Mesothelial cell of epicardium (in vitro differentiated cells): Measurements from ENCODE around the gene CAMTA1. TPM values are rescaled to one million over a fixed set of nuclear protein-coding genes. Genes with fewer than 3 reads are reported as not detected.

Experiments
- DNase-seq, 2 experiments: peaks; one replicate each; pipeline ENCODE4 v3.0.0; 2021; ENCODE audit warnings: low spot score in 2 of 2; ENCODE audit not compliant: unreplicated experiment in 2 of 2
- H3K27ac Mint-ChIP-seq: 2 replicates; pipeline ENCODE4 v1.8.0; 2021; ENCODE audit warnings: mixed read lengths
- H3K27me3 Mint-ChIP-seq: 2 replicates; pipeline ENCODE4 v1.8.0; 2021; ENCODE audit warnings: low read depth, mixed read lengths
- H3K36me3 Mint-ChIP-seq: 2 replicates; pipeline ENCODE4 v1.8.0; 2021; ENCODE audit warnings: mixed read lengths
- H3K4me1 Mint-ChIP-seq: 2 replicates; pipeline ENCODE4 v1.8.0; 2021; ENCODE audit warnings: mixed read lengths
- H3K4me3 Mint-ChIP-seq: 2 replicates; pipeline ENCODE4 v1.8.0; 2021; ENCODE audit warnings: mild to moderate bottlenecking, moderate library complexity, mixed read lengths
- H3K9me3 Mint-ChIP-seq: 2 replicates; pipeline ENCODE4 v1.8.0; 2021; ENCODE audit warnings: mixed read lengths
- total RNA-seq: library from RNA; stranded (reverse); gene quantifications from 3 replicates; pipeline ENCODE4 v1.2.1, GENCODE V29; 2021
- TF ChIP-seq, protein P1 (sequence below): fragments of 200-600 bp; sonication (generic); IDR thresholded peaks from one replicate; pipeline ENCODE4 v1.5.0; 2021; ENCODE audit warnings: antibody characterized with exemption; ENCODE audit not compliant: unreplicated experiment

The CAMTA1 gene
- total RNA-seq, 1 donor from 2014 or later = 70.4 TPM

DNA sequence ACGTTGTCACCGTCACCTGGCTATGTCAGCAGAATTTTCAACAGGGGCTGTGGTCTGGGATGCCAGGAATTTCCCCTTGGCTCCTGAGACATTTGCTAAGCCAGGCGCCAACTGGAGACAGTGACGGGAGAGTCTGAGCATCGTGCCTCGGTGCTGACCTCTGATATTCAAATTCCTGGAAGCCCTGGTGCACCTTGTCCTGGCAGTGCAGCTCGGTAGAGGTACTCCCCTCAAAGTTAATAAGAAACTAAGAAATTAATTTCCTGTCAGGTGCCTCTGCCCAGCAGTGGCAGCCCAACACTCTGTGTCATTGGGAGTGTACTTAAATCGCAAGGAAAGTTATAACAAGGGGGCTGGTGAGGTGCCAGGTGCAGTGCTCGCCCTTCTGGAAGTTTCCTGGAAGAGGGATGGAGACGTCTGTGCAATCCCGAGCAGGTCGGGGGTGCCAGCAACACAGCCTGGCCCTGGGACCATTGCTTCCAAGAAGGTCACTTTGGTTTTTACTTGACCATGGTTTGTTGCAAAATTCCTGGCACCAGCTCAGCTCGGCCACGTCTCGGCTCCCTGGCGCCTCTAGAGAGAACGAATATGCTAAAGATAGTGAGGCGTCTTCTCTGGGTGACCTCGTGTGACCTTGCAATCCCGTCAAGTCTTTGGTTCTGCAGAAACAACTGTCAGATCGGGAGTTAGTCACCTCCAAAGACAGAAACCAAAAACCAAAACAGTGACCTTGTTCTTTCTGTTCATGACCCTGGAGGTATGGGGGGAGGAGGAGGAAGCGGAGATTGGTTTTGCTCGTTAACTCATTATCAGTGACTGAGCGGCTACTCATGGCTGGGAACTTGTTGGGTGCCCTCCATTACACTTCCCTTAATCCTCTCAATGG lies 836.3 kb downstream of the CAMTA1 start:
- no peak for DNase-seq
- no peak overlapping the region for H3K27ac Mint-ChIP-seq

DNA sequence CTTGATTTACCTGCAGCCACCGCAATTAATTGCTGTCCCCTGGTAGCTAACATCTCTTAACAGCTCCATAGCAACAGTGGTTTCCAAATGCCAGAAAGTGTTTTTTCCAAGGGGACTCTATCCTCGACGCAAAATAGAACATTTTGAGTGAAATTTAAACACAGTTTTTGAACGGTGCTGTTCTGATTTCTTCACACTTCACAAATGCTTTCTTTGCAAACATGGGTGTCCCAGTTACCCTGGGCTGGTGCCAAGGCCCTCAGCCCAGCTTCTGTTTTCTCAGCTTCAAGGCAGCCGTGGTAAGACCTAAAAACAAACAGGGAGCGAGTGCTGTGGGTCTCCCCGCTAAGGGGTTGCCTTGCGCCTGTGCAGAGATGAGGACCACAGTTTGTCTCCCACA lies 838.6 kb downstream of the CAMTA1 start:
- H3K36me3 Mint-ChIP-seq = no peaks in the 10 kb centered on the region
- no peaks in the 10 kb centered on the region for H3K9me3 Mint-ChIP-seq
- no peak overlapping the region for H3K27ac Mint-ChIP-seq
- no peaks in the 10 kb centered on the region for H3K4me1 Mint-ChIP-seq
- no peak for DNase-seq
- TF ChIP-seq, protein P1, sequence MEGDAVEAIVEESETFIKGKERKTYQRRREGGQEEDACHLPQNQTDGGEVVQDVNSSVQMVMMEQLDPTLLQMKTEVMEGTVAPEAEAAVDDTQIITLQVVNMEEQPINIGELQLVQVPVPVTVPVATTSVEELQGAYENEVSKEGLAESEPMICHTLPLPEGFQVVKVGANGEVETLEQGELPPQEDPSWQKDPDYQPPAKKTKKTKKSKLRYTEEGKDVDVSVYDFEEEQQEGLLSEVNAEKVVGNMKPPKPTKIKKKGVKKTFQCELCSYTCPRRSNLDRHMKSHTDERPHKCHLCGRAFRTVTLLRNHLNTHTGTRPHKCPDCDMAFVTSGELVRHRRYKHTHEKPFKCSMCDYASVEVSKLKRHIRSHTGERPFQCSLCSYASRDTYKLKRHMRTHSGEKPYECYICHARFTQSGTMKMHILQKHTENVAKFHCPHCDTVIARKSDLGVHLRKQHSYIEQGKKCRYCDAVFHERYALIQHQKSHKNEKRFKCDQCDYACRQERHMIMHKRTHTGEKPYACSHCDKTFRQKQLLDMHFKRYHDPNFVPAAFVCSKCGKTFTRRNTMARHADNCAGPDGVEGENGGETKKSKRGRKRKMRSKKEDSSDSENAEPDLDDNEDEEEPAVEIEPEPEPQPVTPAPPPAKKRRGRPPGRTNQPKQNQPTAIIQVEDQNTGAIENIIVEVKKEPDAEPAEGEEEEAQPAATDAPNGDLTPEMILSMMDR = no peak
- peaks cover 60% of the 10 kb centered on the region for H3K27me3 Mint-ChIP-seq
- H3K4me3 Mint-ChIP-seq = no peak overlapping the region

More for the DNA sequence above, 836.3 kb downstream of the CAMTA1 start:
- Mint-ChIP-seq H3K9me3 (no peaks in the 10 kb centered on the region), H3K27me3 (peaks cover 45% of the 10 kb centered on the region), H3K36me3 (no peaks in the 10 kb centered on the region), H3K4me1 (no peaks in the 10 kb centered on the region), H3K4me3 (no peak overlapping the region)
- TF ChIP-seq, protein P1 = no peak

DNA sequence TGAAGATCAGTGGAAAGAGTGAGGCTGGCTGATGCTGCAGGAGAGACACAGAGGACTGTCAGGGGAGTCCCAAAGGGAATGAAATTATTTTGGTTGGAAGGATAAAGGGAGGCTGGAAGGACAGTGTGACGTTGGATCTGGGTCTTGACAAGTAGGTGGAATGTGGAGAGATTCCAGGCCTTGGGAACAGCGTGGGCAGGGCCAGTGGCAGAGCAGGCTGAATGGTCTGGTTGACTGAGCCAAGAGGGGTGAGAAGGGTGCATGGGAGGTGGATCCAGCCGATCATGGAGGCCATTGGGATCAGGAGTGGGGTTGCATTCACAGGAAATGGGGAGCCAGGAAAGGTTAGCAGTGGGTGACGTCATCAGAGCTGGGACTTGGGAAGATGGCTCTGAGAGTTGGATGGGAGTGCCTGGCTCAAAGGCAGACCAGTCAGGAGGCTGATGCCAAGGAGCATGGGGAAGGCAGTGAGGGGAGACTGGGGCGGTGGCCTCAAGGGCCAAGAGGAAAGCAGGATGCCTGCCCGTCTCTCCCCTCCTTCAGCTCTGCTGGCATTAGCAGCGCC lies 839.6 kb downstream of the CAMTA1 start:
- no peak overlapping the region for H3K4me3 Mint-ChIP-seq
- H3K4me1 Mint-ChIP-seq = peaks cover 6% of the 10 kb centered on the region
- DNase-seq = no peak
- H3K9me3 Mint-ChIP-seq = no peaks in the 10 kb centered on the region
- TF ChIP-seq, protein P1 = no peak
- no peak overlapping the region for H3K27ac Mint-ChIP-seq
- no peaks in the 10 kb centered on the region for H3K36me3 Mint-ChIP-seq
- H3K27me3 Mint-ChIP-seq = peaks cover 67% of the 10 kb centered on the region

DNA sequence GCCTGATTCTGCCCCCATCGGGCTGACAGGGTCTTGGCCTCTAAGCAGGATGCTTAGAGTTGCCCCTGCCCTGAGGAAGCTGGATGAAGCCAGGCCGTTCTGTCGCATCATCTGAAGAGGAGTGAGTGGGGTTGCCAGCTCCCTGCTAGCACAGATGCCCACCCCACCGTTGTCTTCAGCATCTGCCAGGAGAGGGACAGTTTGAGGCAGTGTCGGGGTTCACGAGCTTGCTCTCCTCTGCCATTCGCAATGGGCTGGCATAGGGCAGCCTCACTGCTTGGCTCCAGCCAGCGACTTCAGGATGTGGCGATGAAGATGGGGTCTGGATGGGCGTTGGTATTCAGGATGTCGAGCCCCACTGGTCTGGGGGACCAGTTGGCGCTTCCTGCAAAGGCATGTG lies 840.1 kb downstream of the CAMTA1 start:
- H3K27ac Mint-ChIP-seq = no peak overlapping the region
- H3K4me1 Mint-ChIP-seq = peaks cover 6% of the 10 kb centered on the region
- H3K9me3 Mint-ChIP-seq = no peaks in the 10 kb centered on the region
- H3K36me3 Mint-ChIP-seq = no peaks in the 10 kb centered on the region
- no peak overlapping the region for H3K4me3 Mint-ChIP-seq
- H3K27me3 Mint-ChIP-seq = peaks cover 73% of the 10 kb centered on the region
- TF ChIP-seq, protein P1 = no peak
- no peak for DNase-seq

DNA sequence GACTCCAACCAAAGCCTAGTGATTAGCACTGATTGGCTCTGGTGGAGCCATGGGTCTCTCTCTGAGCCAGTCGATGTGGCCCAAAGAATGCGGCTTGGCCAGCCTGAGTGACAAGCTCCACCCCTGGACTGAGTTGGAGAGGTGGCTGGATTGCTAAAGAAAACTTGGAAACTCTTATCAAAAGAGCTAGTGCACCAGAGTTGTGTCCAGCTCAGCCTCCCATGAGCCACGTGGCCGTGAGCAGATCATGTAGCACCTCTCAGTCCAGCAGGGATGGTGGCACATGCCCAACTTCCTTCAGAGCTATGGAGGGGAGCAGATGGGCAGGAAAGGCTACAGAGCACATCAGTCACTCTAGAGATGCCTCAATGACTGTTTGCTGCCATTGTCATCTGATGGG lies 843.0 kb downstream of the CAMTA1 start:
- Mint-ChIP-seq H3K9me3 (no peaks in the 10 kb centered on the region), H3K27me3 (peaks cover 57% of the 10 kb centered on the region), H3K4me3 (no peak overlapping the region), H3K27ac (no peak overlapping the region), H3K36me3 (no peaks in the 10 kb centered on the region), H3K4me1 (peaks cover 6% of the 10 kb centered on the region)
- no peak for DNase-seq
- TF ChIP-seq, protein P1 = no peak
